GM21381 (cell line): ENCODE data around the gene RASA2.
A peak's percentile ranks its signal among the peaks of the same experiment; 100 is the strongest.
"Not testable (repeated sequence)": the region's sequence is repeated elsewhere in the genome, so short reads cannot be mapped to it uniquely, and the experiment has no call there.

Source experiments
- ATAC-seq: cut with Tn5 transposase; IDR thresholded peaks from one replicate; pipeline ENCODE4 v1.9.1; 2021; ENCODE audit warnings: mild to moderate bottlenecking, moderate library complexity; ENCODE audit not compliant: unreplicated experiment

RASA2 gene

DNA sequence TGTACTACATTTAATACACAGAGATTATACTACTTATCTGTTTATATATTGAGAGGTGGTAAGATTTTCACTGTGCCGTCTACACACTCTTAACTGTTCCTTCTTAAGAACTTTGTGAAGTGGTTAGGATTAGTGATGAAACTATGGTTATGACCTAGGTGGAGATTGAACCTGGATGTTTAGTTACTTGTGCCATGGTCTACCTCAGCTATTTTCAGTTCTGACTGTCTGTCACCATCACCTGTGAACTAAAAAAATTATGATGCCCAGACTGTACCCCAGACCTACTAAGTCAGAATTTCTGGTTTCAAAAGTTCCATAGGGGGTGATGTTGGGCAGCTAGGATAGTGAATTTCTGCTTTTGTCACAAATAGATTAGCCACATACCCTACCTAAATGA is 6.4 kb downstream of the RASA2 start:
- no peak for ATAC-seq

DNA sequence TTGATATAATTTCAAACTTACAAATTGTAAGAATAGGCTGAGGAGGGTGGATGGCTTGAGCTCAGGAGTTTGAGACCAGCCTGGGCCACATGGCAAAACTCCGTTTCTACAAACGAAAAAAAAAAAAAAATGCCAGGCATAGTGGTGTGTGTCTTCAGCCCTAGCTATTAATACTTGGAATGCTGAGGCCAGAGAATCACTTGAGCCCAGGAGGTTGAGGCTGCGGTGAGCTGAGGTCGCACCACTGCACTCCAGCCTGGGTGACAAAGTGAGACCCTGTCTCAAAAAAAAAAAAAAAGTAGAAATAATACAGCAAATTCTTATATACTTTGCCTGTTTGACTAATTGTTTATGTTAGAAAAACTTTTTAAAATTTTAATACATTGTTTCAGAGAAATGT is 10.8 kb downstream of the RASA2 start:
- ATAC-seq: not testable (repeated sequence)

DNA sequence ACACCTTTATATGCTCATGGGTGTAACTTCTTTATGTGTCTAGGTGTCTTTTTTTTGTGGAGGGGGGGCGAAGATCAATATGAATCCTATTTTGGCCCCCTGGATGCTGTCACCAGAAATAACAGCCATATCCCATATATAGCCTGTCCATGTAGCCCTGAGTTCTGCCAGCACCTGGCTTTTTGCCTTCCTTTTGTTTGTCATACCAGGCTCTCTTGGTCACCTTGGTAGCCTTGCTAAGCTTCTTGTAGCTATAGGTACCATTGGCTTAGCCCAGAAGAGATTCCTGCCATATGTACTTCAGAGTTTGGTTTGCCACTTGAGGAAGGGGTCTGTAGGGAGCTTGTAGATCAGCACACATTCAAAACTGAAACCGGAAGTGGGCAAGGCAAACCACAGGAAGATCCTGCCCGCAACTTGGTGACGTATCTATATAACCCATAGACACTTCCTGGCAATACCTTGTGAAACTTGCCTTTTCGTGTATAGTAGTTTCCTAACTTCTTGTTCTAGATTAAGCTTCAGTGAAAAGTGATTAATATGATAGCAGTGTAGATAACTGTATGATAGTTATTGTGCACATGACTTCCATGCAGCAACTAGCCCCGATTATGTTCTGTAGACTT is 11.9 kb downstream of the RASA2 start:
- peak; percentile 94 for ATAC-seq

DNA sequence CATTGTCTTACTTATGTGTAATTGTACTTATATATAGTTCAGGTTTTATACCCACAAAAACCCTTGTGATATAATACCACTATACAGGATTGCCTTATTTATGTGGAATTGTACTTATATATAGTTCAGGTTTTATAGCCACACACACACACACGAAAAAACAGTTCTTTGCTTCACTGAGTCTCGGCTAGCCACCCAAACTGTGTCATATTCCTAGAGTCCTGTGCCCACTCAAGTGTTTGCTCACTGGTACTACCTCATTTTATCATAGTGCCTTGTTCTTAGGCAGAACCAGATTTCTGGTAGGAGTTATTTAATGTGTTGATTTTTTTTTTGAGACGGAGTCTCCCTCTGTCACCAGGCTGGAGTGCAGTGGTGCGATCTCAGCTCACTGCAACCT is 12.5 kb downstream of the RASA2 start:
- ATAC-seq: no peak

DNA sequence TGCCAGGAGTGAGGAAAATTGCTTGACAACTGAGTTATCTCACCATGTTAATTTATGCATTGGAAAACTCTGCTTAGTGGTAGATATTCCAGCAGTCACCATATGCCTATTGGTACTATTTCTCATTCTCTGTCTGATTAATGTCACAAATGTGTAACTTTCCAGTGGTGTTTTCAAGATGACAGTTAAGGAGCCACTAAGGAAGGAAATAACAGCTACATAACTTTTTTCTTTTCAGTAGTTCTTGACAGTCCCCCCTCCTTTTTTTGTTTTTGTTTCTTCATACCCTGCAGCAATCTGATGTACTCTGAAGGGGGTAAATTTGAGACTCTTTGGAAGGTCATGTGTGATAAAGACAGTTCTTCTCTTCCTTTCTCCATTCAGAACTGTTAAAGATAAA is 13.1 kb downstream of the RASA2 start:
- no peak for ATAC-seq

DNA sequence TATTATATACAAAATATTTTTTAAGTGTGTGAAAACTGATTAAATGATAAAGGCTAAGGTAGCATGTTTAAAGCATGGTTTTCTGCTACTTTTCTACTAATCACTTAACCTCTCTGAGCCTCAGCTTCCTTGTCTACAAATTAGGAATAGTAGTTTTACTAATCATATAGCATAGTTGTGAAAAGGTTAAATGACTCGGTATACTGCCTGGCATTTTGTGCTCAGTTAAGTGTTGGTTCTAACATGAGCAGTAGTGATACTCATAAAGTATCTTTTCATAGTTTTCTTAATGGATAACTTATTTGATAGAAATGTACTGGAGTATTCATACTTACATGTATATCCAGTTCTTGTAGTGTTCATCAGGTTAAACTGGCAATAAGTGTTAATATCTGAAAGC is 13.6 kb downstream of the RASA2 start:
- ATAC-seq: no peak

DNA sequence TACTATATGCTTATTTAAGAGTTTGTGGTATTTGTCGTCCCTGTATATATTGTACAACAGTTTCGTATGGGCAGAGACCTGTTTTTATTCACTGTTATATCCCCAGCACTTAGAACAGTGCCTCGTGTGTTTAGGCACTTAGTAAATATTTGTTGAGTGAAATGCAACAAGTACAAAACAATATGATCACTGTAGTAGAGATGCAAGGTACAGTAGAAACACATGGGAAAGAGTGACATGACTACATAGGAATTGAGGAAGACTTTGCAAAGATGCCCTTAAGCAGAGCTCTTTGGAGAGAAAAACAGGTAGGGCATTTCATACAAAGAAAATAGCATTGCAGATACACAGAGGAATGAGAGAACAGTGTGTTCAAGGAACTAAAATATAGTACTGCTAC is 18.3 kb downstream of the RASA2 start:
- no peak for ATAC-seq

DNA sequence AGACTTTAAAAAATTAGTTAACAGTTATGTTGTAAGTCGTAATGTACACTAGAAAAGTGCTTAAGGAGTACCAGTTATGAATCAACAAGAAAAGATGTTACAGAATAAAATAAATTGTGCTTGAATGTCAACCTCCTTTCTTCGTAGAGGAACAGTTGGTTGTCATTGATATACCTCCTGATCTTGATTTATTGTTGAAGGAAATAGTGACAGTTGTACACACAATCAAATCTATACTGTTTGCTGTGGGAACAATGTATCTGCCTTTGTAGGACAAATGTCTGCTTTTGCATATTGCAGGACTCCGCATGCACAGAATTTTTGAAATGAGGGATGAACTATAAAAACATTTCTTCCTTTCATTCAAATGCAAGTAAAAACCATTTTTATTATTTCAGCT is 19.2 kb downstream of the RASA2 start:
- ATAC-seq: no peak

DNA sequence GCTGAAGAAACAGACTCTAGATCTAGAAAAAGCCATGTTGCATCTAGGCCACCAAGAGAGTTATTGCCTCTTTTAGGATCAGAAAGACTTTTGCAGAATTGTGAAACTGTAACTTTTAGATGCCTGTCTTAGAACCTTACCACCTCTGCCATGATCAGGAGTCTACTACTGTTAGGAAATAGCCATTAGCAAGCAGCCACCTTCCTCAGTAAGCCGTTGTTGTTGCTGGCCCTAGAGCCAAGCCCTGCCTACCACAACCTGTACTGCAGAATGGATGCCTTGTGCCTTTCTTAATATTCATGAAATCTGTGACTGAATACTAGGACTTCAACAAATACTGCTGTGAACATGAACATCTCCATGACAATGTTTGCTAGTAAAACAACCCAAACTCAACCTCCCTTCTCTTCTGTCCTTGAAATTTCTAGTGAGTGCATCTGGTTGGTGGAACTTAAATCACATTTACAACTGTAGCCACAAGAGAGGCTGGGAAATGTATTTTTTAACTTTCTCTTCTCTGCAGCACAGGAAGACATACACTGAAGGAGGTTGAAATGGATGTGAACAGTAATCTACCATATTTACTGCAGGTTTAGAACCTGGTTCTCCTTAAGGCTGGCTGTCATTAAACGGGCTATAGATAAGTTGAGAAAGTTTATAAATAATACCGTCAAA is 20.7 kb downstream of the RASA2 start:
- no peak for ATAC-seq

DNA sequence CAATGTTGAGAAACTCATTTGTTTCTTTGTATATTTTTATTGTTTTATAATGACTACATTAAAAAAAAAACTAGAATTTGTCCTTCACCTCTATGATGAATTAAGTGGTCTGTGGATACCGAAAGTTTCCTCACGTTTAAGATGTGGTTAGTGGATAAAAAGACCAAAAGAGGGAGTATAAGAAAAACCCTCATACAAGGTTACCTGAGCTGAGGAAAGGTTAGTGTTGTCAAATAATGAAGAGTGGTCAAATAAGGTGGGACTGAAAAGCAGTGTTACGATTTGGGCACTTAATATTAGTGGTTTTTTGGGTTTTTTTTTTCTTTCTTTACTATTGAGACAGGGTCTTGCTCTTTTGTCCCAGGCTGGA is 21.2 kb downstream of the RASA2 start:
- no peak for ATAC-seq

DNA sequence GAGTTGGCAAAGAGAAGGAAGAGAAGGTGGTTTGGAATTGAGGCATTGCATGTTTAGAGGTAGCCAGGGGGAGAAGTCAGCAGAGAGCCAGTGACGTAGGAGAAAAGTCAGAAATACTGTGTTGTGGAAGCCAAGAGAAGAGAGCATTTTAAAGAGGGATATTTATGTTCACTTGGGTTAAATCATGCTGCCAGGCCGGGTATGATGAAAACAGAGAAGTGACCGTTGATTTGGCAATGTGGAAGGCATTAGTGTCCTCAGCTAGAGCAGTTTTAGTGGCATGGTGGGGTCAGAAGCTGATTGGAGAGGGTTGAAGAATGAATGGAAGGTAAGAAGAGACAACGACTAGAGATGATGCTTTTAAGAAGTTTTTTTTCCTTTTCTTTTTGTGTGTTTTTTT is 24.5 kb downstream of the RASA2 start:
- ATAC-seq: no peak

DNA sequence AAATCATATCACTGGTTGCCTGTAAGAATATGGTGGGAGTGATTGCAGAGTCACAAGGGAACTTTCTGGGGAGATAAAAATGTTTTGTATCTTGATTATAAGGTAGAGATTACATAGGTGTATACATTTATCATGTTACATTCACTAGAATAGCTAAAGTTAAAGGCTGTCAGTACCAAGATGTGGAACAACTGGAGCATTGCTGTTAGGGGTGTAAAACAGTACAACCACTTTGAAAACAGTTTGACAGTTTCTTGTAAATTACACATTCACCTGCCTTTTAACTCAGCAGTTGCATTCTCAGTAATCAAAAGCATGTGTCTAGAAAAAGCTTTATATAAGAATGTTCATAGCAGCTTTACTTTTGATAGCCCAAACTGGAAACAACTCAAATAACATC is 27.6 kb downstream of the RASA2 start:
- ATAC-seq: no peak

DNA sequence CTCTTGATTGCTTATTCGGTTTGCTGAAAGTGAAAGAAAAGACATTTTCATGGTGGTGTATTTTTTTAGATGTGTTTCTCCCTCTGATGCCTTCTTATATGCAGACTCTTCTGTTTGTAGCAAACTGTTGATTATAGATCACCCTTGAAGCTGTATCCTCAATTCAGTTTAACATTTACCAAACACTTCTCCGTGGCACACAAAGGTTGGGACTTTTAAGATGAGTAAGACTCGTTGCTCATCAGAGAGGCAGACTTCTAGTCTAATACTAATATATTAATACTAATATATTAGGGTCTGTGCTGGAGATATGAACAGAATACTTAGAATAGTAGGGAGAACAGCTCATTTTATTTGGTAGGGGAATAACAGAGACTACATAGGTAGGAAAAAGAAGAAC is 32.8 kb downstream of the RASA2 start:
- ATAC-seq: no peak

DNA sequence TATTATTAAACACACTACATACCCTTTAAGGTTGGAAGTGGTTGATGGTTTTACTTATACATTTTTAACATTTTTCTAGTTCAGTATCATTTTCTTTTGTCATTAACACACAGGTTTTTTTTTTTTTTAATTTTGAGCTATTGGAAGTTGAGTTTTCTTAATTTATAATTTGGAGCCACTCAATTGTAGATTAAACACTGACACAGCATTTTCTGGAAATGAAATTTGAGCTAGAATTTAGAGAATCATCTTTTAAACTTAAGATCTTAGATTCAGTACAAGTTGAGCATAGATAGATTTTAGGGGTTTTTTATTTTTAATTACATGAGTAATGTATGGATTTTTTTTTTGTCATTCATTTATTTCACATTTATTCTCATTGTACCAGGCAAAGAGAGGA is 35.0 kb downstream of the RASA2 start:
- ATAC-seq: no peak

DNA sequence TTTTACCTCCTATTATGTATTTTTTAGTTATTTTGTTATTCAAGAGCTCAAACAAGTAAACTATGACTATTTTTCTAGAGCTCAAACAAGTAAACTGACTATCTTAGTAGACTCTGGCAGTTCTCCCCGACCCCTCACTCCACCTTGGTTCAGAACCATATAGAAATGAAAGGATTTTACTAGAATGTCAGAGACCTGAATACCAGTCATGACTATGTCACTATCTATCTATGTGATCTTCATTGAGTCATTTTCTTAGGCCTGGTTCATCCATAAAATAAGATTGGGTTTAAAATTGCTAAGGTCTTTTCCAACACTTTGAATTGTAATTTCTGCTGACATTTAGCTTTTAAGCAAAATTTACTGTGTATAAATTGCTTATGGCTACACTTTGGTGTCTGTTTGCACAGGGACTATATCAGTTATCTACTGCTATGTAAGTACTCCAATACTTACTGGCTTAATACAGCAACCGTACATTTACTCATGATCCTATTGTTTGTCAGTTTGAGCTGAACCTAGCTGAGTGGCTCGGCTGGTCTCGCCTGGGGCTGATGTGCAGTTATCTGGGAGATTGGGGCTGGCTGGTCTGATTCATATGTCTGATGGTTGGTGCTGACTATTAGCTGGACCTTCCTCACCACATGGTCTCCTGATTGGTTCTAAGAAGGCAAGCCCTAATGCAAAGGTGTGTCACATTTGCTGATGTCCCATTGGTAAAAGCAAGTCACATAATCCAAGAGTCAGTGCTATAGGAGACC is 37.0 kb downstream of the RASA2 start:
- no peak for ATAC-seq

DNA sequence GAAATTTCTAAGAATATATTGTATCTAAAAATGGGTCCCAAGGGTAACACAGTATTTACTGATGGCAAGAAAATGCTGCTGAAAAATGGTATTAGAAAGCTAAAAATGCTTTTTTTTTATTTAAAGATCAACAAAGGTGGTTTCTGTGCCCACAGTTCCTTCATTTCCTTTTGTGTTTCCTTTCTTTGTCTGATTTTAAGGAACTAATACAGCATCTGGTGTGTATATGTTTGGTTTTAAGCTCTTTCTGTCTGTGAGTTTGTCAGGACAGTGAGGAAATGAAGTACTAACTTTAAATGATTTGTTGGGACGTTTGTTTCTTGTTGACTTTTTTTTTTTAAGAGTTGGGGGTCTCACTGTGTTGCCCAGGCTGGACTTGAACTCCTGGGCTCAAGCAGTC is 38.2 kb downstream of the RASA2 start:
- no peak for ATAC-seq

DNA sequence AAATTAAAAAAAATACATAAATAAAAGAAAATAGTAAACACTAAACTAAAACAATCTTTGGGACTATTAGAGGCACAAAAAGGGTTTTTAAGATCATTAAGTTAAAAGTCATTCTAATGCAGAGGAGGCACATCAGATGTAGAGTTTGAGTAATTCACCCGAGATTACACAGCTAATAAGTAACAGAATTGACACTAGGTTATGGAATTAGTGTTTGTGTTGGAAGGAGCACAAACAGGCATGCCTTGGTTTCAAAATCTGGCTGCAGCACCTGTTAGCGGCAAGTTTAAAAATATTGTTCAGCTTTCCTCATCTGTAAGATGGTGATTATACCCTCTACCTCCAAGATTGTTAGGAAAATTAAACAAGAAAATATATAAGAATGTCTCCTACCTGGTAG is 39.0 kb downstream of the RASA2 start:
- no peak for ATAC-seq

DNA sequence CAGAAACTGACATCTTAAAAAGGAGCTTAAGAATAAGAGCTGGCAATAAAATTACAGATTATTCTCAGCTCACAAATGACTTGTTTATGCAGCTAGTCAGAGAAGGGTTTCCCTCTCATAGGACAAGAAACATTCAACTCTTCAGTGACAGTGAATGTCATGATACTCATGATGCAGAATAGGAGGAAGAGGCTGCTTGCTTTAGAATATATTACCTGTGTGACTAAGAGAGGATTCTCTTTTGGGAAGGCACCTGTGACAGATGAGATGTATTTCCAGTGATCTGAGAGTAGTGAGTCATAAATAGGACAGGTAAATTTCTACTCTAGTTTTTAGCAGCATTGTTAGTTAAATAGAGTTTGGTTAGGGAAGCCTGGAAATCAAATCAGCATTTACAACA is 39.9 kb downstream of the RASA2 start:
- ATAC-seq: no peak

DNA sequence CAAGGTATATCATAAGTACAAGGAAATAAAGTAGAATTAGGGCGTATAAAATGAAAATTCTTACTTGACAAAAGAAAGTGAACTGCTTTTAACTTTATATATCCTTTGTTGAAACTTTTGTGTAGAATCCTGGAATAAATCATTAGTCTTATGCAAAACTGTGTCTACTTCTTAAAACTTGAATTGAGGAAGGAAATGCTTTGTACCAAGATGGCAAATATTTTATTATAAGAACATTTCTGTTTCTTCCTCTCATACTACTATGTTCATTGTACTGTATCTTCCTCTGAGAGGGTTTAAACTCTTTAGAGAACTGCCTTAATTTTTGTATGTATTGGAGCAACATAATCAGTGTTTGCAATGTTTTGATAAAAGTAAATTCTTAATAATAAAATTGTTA is 42.0 kb downstream of the RASA2 start:
- no peak for ATAC-seq

DNA sequence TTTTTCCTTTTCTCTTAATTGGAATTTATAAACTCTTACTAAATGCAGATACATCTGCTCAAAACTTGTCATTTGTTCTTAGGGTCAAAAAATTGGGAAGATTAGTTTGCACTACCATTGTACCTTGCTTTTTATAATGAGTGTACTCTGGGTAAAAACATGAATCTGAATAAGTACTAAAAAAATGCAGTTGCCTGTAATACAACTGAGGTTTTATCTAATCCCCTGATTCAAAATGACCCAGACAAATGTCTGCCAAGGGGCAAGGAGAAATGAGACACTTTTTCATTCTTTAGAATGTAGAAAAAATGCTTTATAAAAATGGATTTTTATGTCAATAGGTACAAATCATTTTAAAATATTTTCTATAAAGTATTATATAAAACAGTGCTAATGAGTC is 42.4 kb downstream of the RASA2 start:
- no peak for ATAC-seq

DNA sequence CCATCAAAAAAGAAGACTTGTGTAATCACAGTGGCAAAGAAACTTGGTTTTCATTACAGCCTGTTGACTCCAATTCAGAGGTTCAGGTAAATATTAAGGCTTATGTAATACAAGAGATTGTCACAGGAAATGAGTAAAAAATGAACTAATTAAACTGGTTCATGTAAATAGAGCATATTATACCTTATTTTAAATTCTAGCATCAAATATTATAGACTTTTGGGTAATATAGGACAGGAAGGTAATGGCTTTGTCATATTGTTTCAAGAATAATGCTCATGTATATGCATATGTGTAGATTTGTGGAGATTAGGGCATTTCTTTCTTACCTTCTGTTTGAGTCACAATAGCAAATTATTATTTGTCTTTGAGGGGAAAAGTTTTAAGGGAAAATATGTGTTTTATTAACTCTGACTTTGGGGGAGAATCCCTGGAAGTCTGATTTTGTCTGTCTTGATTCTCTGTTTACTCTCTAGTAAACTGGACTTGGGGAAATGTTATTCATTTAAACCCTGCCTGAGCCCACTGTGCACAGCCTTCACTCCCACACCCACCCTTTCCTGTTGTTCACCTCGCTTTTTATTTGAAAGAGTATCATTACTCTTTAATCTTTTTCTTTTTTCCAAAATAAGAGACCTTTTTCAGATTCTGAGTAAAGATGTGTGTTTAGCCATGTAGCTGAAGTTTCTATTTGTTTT is 43.0 kb downstream of the RASA2 start:
- no peak for ATAC-seq

DNA sequence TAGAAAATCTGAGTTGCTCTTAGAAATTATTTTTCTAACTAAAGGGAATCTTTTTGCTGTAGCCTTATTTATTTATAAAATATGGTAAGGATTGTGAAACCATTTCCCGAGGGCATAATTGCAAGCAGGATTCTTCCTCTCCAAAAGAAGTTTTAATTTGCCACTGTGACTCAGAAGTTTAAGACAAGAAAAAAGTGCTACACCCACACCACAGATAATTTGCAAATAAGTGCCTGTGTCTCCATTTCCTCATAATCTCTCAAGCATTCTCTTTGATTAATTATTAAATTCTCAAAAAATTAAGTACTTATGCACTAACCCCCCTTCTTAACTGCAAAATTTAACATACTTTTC is 43.6 kb downstream of the RASA2 start:
- no peak for ATAC-seq
